Effector CD4-positive, alpha-beta T cell (primary cell): ENCODE measurements around the gene PDCD6IP.
"Not testable (repeated sequence)": the region's sequence is repeated elsewhere in the genome, so short reads cannot be mapped to it uniquely, and the experiment has no call there.

Source experiments
- DNase-seq: peaks from one replicate; pipeline ENCODE4 v3.0.0-alpha.2; 2020

PDCD6IP gene

GRCh38 chr3:33792167-33792892 is 6.1 kb upstream of the PDCD6IP start:
- no peak for DNase-seq

DNA sequence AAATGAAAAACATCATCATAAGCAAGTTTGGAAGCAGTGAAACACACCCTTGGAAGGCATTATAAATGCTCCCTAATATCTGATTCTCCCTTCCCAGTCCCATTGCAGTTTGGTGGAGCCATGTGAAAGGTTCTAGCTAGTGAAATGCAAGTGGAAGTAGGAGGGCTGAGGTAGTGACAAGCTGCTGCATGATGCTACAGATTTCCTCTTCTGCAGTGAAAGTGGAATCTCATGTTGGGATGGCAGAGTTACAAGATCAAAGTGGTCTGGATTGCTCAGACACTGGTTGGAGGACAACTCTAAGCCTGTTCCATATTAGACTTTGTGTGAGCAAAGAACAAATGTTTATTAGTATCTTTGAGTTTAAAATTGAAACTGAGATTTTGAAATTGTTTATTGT is 3.3 kb upstream of the PDCD6IP start:
- DNase-seq: no peak

GRCh38 chr3:33795856-33796536 is 2.4 kb upstream of the PDCD6IP start:
- DNase-seq: no peak

GRCh38 chr3:33798113-33798417 is 365 bp upstream of the PDCD6IP start:
- no peak for DNase-seq

- no peak for DNase-seq
Measured at GRCh38 chr3:33799202-33799551, 747 bp downstream of the PDCD6IP start.

- DNase-seq: no peak
Measured at GRCh38 chr3:33803252-33803651, 4.8 kb downstream of the PDCD6IP start.

- DNase-seq: no peak
Measured at GRCh38 chr3:33803894-33804526, 5.6 kb downstream of the PDCD6IP start.

GRCh38 chr3:33807191-33807590 is 8.8 kb downstream of the PDCD6IP start:
- DNase-seq: no peak

GRCh38 chr3:33808559-33808958 is 10.1 kb downstream of the PDCD6IP start:
- DNase-seq: no peak

DNA sequence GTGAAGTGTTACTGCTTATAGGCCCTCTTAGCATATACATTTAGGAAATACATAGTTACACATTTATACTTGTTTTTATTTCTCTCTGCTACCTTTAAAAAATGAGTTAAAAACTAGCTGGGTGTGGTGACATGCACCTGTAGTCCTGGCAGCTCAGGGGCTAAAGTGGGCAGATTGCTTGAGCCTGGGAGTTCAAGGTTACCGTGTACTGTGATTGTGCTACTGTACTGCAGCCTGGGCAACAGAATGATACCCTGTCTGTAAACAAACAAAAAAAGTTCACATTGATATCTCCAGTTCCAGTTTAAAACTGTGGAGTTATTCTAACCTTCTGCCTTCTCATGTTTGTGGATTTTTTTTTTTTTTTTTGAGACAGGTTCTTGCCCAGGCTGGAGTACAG is 12.1 kb downstream of the PDCD6IP start:
- DNase-seq: no peak

GRCh38 chr3:33821989-33822388 is 23.6 kb downstream of the PDCD6IP start:
- DNase-seq: no peak

- no peak for DNase-seq
Measured at GRCh38 chr3:33823821-33824220, 25.4 kb downstream of the PDCD6IP start.

DNA sequence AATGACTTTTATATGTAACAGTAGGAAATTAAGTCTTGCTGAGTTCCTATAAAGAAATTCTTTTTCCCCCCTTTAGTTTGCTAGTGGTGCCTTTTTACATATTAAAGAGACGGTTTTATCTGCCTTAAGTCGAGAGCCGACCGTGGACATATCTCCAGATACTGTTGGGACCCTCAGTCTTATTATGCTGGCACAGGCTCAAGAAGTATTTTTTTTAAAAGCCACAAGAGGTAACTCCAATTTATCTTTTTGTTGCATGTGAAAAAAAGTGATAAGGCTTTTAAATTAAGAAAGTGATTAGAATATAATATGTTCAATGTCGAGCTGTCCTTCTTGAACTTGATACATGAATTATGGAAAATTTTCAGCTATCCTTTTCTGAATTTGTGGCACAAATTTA is 26.7 kb downstream of the PDCD6IP start:
- no peak for DNase-seq

DNA sequence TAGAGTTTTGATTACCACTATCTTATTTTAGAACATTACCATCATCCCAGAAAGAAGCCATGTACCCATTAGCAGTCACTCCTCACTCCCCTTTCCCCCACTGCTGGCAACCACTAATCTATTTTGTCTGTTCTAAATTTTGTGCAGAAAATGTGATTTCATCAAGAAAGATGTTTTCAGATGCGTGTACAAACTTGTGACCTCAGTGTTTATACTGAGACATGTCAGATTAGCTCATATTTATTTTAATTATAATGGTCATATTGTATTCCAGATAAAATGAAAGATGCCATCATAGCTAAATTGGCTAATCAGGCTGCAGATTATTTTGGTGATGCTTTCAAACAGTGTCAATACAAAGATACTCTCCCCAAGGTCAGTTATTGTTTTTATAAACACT is 27.8 kb downstream of the PDCD6IP start:
- DNase-seq: no peak

GRCh38 chr3:33826688-33827087 is 28.3 kb downstream of the PDCD6IP start:
- no peak for DNase-seq

GRCh38 chr3:33829720-33830119 is 31.3 kb downstream of the PDCD6IP start:
- no peak for DNase-seq

GRCh38 chr3:33831053-33831452 is 32.6 kb downstream of the PDCD6IP start:
- no peak for DNase-seq

- DNase-seq: no peak
Measured at GRCh38 chr3:33833408-33834095, 35.1 kb downstream of the PDCD6IP start.

DNA sequence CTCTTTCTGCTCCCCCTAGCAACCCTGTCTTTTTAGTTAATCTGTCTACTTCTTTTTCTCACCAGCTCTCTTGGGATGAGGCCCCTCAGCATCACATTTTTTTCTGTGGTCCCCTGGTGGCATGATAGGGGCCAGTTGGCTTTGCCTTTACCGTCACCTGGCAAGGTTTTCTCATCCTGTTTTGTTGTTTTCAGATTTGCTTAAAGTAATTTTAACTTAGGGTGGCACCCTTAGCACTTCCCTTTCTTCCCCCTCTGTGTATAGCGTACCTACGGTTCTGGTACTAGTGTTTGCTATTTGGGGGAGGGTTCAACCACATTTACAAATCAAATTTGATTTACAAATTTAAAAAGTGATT is 35.6 kb downstream of the PDCD6IP start:
- DNase-seq: no peak

GRCh38 chr3:33837182-33837581 is 38.8 kb downstream of the PDCD6IP start:
- not testable (repeated sequence) for DNase-seq

- no peak for DNase-seq
Measured at GRCh38 chr3:33839283-33839682, 40.9 kb downstream of the PDCD6IP start.

- DNase-seq: no peak
Measured at GRCh38 chr3:33840179-33840578, 41.7 kb downstream of the PDCD6IP start.

DNA sequence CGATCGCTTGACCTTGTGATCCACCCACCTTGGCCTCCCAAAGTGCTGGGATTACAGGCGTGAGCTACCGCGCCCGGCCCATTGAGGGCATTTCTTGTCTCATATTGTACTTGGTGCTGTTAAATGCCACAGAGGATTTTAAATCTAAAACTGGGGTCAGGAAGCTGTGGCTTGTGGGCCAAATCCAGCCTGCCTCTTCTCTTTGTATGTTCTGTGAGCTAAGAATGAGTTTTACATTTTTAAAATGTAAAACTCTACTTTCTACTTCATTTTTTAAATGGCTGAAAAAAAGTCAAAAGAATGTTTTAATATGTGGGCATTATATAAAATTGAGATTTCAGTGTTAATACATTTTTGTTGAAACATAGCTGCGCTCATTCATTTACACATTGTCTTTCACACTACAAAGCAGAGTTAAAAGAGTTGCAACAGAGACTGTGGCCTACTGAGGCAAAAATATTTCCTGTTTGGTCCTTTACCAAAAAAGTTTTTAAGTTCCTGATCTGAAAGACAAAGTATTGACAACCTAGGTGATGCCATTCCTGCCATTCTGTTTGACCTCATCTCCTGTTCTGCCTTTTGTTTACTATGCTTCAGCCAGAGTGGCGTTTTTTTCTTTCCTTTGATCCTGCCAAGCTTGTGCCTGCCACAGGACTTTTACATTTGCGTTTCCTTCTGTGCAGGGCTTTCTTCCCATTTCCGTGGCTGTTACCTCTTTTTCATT is 50.4 kb downstream of the PDCD6IP start:
- DNase-seq: no peak
